ENCODE results near the gene DNAI2. TPM values are rescaled to one million over a fixed set of nuclear protein-coding genes. Genes with fewer than 3 reads are reported as not detected.

The DNAI2 gene
- total and polyA plus RNA-seq, 9 of the 15 experiments (the other 6 are each of a cell fraction or from before 2014, with no cell fraction given), result not detected

GRCh38 chr17:74354123-74354522 is 80.1 kb downstream of the DNAI2 start:
- FAIRE-seq (no peak), DNase-seq (ENCODE audit: extremely low read depth in 1 of 4, low spot score in 3 of 4) (peak; percentile 74 to 84 (median 84)), ATAC-seq (peak; percentile 95)
- no peak overlapping the region for H3K4me3 ChIP-seq
- no TSS peak for BruUV-seq (replicated peaks)
- H4K20me1 ChIP-seq (replicated peaks; ENCODE audit: control insufficient read depth, insufficient read depth, low read length), result peaks cover 4% of the 10 kb centered on the region; the same call in 1 of the 2 replicates
- no peaks in the 10 kb centered on the region for H3K36me3 ChIP-seq (ENCODE audit: control insufficient read depth, insufficient read depth, low read length)
- no peak overlapping the region for H3K27ac ChIP-seq (ENCODE audit: extremely low read depth, low read depth, low read length)
- in situ Hi-C loops (cut with MboI) (loop anchor here (5.0 kb wide), 1 partner anchor 142 kb away; the partner anchor contains the start of gene TTYH2), intact Hi-C loops (cut with micrococcal nuclease) (no loop called here)
- ChIA-PET POLR2A (no interaction called here), CTCF (ENCODE audit: low intra/inter-chr PET ratio) (interaction anchor here (0.9 to 1.9 kb wide), 2 partner anchors 54 to 140 kb away, joined by 4 to 21 read pairs; no protein-coding TSS in a partner anchor)
- peaks cover 0 to 43% of the 10 kb centered on the region in 2 experiments; a peak in 2 of 5 replicates for H3K4me1 ChIP-seq (replicated peaks in 1 of 2; ENCODE audit: control insufficient read depth in 2 of 2, insufficient read depth in 2 of 2, low read length in 2 of 2)
- peaks cover 25 to 79% of the 10 kb centered on the region in 2 experiments; a peak in 4 of 5 replicates for H3K27me3 ChIP-seq (ENCODE audit: control insufficient read depth in 2 of 2, insufficient read depth in 2 of 2, low read length in 2 of 2)
- H3K9me3 ChIP-seq (replicated peaks; ENCODE audit: control insufficient read depth, insufficient read depth, low read depth, low read length), result no peaks in the 10 kb centered on the region
- H3K9me1 ChIP-seq (ENCODE audit: control insufficient read depth, insufficient read depth, low read length), result no peaks in the 10 kb centered on the region
- no peaks in the 10 kb centered on the region for H3K79me2 ChIP-seq (ENCODE audit: control insufficient read depth, insufficient read depth, low read length)
- H2AFZ ChIP-seq (ENCODE audit: low read depth, low read length), result no peak overlapping the region
- no peak overlapping the region for H3K4me2 ChIP-seq (ENCODE audit: insufficient read depth, low read length)
- H3K9ac ChIP-seq (ENCODE audit: insufficient read depth in 1 of 2, low read depth in 2 of 2, low read length in 2 of 2), result no peak overlapping the region
- under 1% methylated on average over 27 of the region's 29 CpGs for WGBS (ENCODE audit: insufficient coverage, low coverage, missing lambda C conversion rate)
- no peak for TF ChIP-seq ZBTB7A (IDR thresholded peaks at IDR 0.05; ENCODE audit: borderline replicate concordance, control insufficient read depth, low read depth, low read length)
- TF ChIP-seq POLR2A (conservative IDR thresholded peaks at IDR 0.05), result no peak
- TF ChIP-seq IRF9 (tag; IDR thresholded peaks at IDR 0.05), result no peak
- TF ChIP-seq TRIM28 (IDR thresholded peaks at IDR 0.05), result no peak
- no peak for TF ChIP-seq RBM34 (IDR thresholded peaks at IDR 0.05; ENCODE audit: borderline replicate concordance, insufficient read depth, low read length)
- TF ChIP-seq DIDO1 (tag; IDR thresholded peaks at IDR 0.05; ENCODE audit: low read depth), result no peak
- TF ChIP-seq PATZ1 (CRISPR knock-in tag; IDR thresholded peaks at IDR 0.05; ENCODE audit: borderline replicate concordance), result no peak
- no peak for TF ChIP-seq SRSF3 (IDR thresholded peaks at IDR 0.05; ENCODE audit: insufficient read depth, low read length)
- TF ChIP-seq ZNF24 (IDR thresholded peaks at IDR 0.05), result no peak
- peak; percentile 53; the same call in 1 of the 2 replicates for TF ChIP-seq STAG1 (CRISPR knock-in tag; IDR thresholded peaks at IDR 0.05; ENCODE audit: borderline replicate concordance)
- peak in 1 of 2 experiments; percentile 34; a peak in 1 of 3 replicates for TF ChIP-seq CBX3 (IDR thresholded peaks at IDR 0.05; ENCODE audit: borderline replicate concordance in 1 of 2, low read length in 2 of 2)
- TF ChIP-seq, protein P1, sequence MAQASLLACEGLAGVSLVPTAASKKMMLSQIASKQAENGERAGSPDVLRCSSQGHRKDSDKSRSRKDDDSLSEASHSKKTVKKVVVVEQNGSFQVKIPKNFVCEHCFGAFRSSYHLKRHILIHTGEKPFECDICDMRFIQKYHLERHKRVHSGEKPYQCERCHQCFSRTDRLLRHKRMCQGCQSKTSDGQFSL (CRISPR knock-in tag; IDR thresholded peaks at IDR 0.05), result no peak
- TF ChIP-seq, protein P1 (tag; IDR thresholded peaks at IDR 0.05), result no peak
- no peak for TF ChIP-seq XRCC3 (IDR thresholded peaks at IDR 0.05)
- TF ChIP-seq GABPA (tag; conservative IDR thresholded peaks at IDR 0.05; ENCODE audit: low read depth), result no peak
- TF ChIP-seq CTBP1 (IDR thresholded peaks at IDR 0.05; ENCODE audit: borderline replicate concordance), result peak; percentile 60; the same call in 1 of the 2 replicates
- TF ChIP-seq RB1 (IDR thresholded peaks at IDR 0.05; ENCODE audit: low read depth), result peak; percentile 81; the same call in 1 of the 2 replicates
- peak; percentile 77 to 96 for TF ChIP-seq RAD21 (CRISPR knock-in tag; conservative IDR thresholded peaks at IDR 0.05 in 1 of 2, IDR thresholded peaks at IDR 0.05 in 1 of 2)
- TF ChIP-seq MTA3 (IDR thresholded peaks at IDR 0.05; ENCODE audit: borderline replicate concordance), result no peak
- TF ChIP-seq CBFA2T3 (IDR thresholded peaks at IDR 0.05), result no peak
- no peak for TF ChIP-seq ERF (CRISPR knock-in tag; IDR thresholded peaks at IDR 0.05)
- TF ChIP-seq BHLHE40 (IDR thresholded peaks at IDR 0.05; ENCODE audit: low read length), result peak; percentile 86

All from K562 (cell line).